Ovary (tissue), 9 donors: ENCODE results near the gene SLC7A9. TPM values are rescaled to one million over a fixed set of nuclear protein-coding genes. Genes with fewer than 3 reads are reported as not detected.
"Not testable (repeated sequence)": the region's sequence is repeated elsewhere in the genome, so short reads cannot be mapped to it uniquely, and the experiment has no call there.

Experiments
- DNase-seq, 5 donors: peaks; one replicate each; pipeline ENCODE4 v3.0.0-alpha.2; 2019 to 2020
- H3K27ac ChIP-seq, 2 donors: fragments of 200-600 bp; one replicate each; pipeline versions ENCODE4 v1.5.1 to v1.8.0; 2019 to 2022
- H3K27me3 ChIP-seq: fragments of 200-600 bp; one replicate; pipeline ENCODE4 v1.8.0; 2022
- H3K36me3 ChIP-seq: fragments of 200-600 bp; sonication (generic); one replicate; pipeline ENCODE4 v1.5.1; 2019
- H3K4me1 ChIP-seq: one replicate; pipeline ENCODE4 v1.8.1; 2013; ENCODE audit warnings: mild to moderate bottlenecking, moderate library complexity; ENCODE audit not compliant: insufficient read depth
- H3K4me3 ChIP-seq: fragments of 200-600 bp; sonication (generic); one replicate; pipeline ENCODE4 v1.5.1; 2017
- H3K9me3 ChIP-seq, 2 donors: fragments of 200-600 bp in 1 of 2; sonication (generic) in 1 of 2; one replicate each; pipeline versions ENCODE4 v1.5.1 to v1.8.1; 2013 to 2019; ENCODE audit warnings: mild to moderate bottlenecking in 1 of 2, moderate library complexity in 1 of 2
- EP300 ChIP-seq: sonication (generic); formaldehyde crosslinking; IDR thresholded peaks from one replicate; pipeline ENCODE4 v1.6.1; 2017; ENCODE audit warnings: antibody characterized with exemption
- POLR2A ChIP-seq: fragments of 450-650 bp; IDR thresholded peaks from one replicate; pipeline ENCODE4 v1.6.1; 2017; ENCODE audit warnings: antibody characterized with exemption, mild to moderate bottlenecking, moderate library complexity
- WGBS, 3 donors: extraction: QIAGEN DNeasy Blood & Tissue Kit in 1 of 3; methylation state at CpG; one replicate each; pipeline versions ENCODE4 v1.1.5 to v1.1.7; 2013 to 2017; 5-methylcytosine and 5-hydroxymethylcytosine counted together
- intact Hi-C, 4 donors: fragments of 100-400 bp; cut with DNase I; formaldehyde crosslinking; loops; one replicate each; pipeline versions ENCODE4 v1.11.0 to v1.15.1; 2022 to 2023
- polyA plus RNA-seq, 2 donors: library from polyadenylated mRNA; stranded (reverse); fragments of 200-250 nt in 1 of 2; fragments of 350-450 nt in 1 of 2; fragmentation: Illumina TruSeq in 1 of 2; extraction: RNeasy Lipid Tissue Mini Kit (QIAGEN cat#74804) in 1 of 2; gene quantifications; one replicate each; pipeline ENCODE4 v1.2.3, GENCODE V29; 2013 to 2014
- total RNA-seq, 7 donors: library from RNA; depleted of rRNA in 2 of 7; stranded (reverse); fragments of >200 nt in 2 of 7; fragmentation: NEBNext Ultra II Directional in 3 of 7; extraction: Animal tissue kit (Norgen Biotek cat#: 25700) in 3 of 7; gene quantifications; one replicate each; pipeline versions ENCODE4 v1.1.0 to v1.2.4, GENCODE V29; 2016 to 2023
- TF ChIP-seq, protein P1 (sequence below), 3 donors: fragments of 450-650 bp in 2 of 3; fragments of 200-600 bp in 1 of 3; IDR thresholded peaks; one replicate each; pipeline versions ENCODE4 v1.5.1 to v1.8.0; 2016 to 2022; ENCODE audit warnings: antibody characterized with exemption in 3 of 3, mild to moderate bottlenecking in 1 of 3
- donor health status: DM: no; HTN: no; CAD: no; lungs with moderate emphysema.
- donor health status: DM: no; HTN: no; CAD: no.
- donor health status: Bipolar disorder and iron deficiency.
- donor health status: DM: yes; HTN: yes; CAD: no.
- donor health status: DM: no; HTN: no; CAD: no.
- donor health status: DM: yes; HTN: yes; CAD: no.

Gene SLC7A9
- total and polyA plus RNA-seq, 9 donors = 0.23 to 0.95 (median 0.64) TPM

DNA sequence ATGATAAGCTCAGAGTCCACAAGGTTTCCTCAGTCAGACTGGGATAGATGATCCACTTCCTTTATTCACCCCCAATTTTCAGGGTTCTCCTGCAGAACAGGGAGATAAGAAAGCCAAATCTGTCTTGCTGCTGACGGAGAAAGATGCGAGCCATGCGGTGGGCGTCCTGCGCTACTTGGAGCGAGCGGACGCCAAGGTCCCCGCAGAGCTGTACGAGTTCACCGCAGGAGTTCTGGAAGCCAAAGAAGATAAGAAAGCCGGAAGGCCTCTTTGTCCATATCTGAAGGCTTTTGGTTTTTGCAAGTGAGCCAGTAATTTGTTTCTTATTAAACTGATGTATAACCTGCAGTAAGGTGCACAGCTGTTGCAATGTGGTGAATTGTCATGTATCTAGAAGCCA lies 66.7 kb downstream of the SLC7A9 start:
- 31 to 46% (median 38%) methylated on average over 12 of the region's 12 CpGs for WGBS, 3 donors
- H3K4me3 ChIP-seq = no peak overlapping the region
- no peaks in the 10 kb centered on the region for H3K9me3 ChIP-seq
- intact Hi-C loops = no loop called here
- no peaks in the 10 kb centered on the region for H3K36me3 ChIP-seq
- TF ChIP-seq POLR2A (no peak), EP300 (no peak)
- TF ChIP-seq, protein P1, sequence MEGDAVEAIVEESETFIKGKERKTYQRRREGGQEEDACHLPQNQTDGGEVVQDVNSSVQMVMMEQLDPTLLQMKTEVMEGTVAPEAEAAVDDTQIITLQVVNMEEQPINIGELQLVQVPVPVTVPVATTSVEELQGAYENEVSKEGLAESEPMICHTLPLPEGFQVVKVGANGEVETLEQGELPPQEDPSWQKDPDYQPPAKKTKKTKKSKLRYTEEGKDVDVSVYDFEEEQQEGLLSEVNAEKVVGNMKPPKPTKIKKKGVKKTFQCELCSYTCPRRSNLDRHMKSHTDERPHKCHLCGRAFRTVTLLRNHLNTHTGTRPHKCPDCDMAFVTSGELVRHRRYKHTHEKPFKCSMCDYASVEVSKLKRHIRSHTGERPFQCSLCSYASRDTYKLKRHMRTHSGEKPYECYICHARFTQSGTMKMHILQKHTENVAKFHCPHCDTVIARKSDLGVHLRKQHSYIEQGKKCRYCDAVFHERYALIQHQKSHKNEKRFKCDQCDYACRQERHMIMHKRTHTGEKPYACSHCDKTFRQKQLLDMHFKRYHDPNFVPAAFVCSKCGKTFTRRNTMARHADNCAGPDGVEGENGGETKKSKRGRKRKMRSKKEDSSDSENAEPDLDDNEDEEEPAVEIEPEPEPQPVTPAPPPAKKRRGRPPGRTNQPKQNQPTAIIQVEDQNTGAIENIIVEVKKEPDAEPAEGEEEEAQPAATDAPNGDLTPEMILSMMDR (IDR thresholded peaks at IDR 0.05) = no peak
- no peak for DNase-seq
- H3K27ac ChIP-seq = no peak overlapping the region
- no peaks in the 10 kb centered on the region for H3K27me3 ChIP-seq
- H3K4me1 ChIP-seq = no peaks in the 10 kb centered on the region

DNA sequence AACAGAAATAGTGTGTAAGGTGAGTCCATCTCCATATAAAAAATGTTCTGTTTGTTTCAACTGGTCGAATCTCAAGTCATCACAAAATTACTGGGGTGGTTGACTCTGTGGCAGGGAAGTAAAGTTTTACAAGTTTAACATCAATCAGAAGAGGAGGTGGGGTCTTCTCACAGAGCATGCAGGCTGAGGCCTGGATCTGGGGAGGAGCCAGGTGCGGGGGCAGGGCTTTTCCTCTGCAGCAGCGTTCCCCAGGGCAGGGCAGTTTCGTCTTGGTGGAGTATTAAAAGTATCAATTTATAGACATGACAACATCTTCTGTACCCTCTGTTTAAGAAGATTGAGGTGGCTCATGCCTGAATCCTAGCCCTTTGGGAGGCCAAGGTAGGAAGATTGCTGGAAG lies 68.8 kb downstream of the SLC7A9 start:
- no peak for TF ChIP-seq EP300
- TF ChIP-seq, protein P1 (IDR thresholded peaks at IDR 0.05) = no peak
- TF ChIP-seq POLR2A = no peak
- intact Hi-C loops = no loop called here
- Histone ChIP-seq H3K4me3 (no peak overlapping the region), H3K4me1 (no peaks in the 10 kb centered on the region), H3K27ac (no peak overlapping the region), H3K36me3 (no peaks in the 10 kb centered on the region), H3K9me3 (no peaks in the 10 kb centered on the region), H3K27me3 (no peaks in the 10 kb centered on the region)
- 19 to 34% (median 21%) methylated on average over 4 of the region's 4 CpGs for WGBS, 3 donors
- no peak for DNase-seq

DNA sequence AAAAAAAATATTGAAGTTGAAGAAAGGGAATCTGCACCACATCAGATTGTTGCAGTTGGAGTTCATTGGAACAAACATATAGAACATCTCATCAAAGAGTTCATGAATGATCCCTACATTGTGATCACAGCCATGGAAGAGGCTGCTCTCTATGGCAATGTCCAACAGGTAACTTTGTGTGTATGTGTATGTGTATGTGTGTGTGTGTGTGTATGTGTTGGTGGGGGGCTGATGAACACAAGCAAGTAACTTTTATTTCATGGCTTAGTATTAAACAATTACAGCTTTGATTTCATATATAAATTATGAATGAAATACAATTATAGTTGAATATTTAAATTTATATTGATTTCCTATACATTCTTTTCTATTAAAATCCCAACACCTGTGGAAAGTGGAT lies 69.4 kb downstream of the SLC7A9 start:
- H3K4me1 ChIP-seq = no peaks in the 10 kb centered on the region
- H3K27ac ChIP-seq = no peak overlapping the region
- H3K27me3 ChIP-seq = no peaks in the 10 kb centered on the region
- no peaks in the 10 kb centered on the region for H3K9me3 ChIP-seq
- DNase-seq = no peak
- intact Hi-C loops = no loop called here
- no peak overlapping the region for H3K4me3 ChIP-seq
- TF ChIP-seq POLR2A (no peak), EP300 (no peak)
- TF ChIP-seq, protein P1 (IDR thresholded peaks at IDR 0.05) = no peak
- no peaks in the 10 kb centered on the region for H3K36me3 ChIP-seq

DNA sequence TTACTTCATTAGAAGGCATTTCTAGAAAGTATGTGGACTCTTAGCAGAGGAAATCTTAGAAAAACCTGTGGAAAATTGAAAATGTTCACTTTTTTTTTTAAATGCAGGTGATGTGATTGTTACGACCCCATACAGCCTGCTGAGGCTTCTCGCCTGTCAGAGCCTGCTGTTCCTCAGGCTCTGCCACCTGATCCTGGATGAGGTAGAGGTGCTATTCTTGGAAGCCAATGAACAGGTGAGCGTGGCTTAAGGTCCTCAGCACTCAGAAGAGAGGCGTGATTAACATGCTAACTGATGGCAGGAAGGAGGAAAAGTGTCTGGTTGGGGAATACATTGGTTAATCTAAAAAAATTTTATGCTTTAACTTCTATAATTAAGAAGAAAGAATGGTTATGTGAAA lies 71.4 kb downstream of the SLC7A9 start:
- Histone ChIP-seq H3K36me3 (no peaks in the 10 kb centered on the region), H3K4me1 (no peaks in the 10 kb centered on the region), H3K9me3 (no peaks in the 10 kb centered on the region), H3K27ac (no peak overlapping the region), H3K27me3 (no peaks in the 10 kb centered on the region), H3K4me3 (no peak overlapping the region)
- TF ChIP-seq POLR2A = no peak
- TF ChIP-seq, protein P1 (IDR thresholded peaks at IDR 0.05) = no peak
- TF ChIP-seq EP300 = no peak
- WGBS, 3 donors = 69 to 77% (median 74%) methylated on average over 4 of the region's 4 CpGs
- intact Hi-C loops = no loop called here
- DNase-seq = no peak

DNA sequence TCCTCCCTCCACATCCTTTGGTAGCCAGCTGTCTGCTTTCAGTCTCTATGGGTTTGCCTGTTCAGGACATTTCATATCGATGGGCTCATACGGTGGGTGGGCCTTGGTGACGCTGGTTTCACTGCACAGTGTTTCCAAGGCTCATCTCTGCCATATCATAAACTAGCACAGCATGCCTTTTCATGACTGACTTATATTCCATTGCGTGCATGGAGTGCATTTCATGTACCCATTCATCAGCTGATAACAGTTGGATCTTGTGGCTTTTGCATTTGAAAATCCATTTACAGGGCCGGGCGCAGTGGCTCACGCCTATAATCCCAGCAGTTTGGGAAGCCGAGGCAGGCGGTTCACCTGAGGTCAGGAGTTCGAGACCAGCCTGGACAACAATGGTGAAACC lies 80.1 kb downstream of the SLC7A9 start:
- WGBS, 3 donors = 92 to 96% (median 94%) methylated on average over 10 of the region's 10 CpGs
- TF ChIP-seq EP300 = no peak
- TF ChIP-seq, protein P1 (IDR thresholded peaks at IDR 0.05) = no peak
- TF ChIP-seq POLR2A = no peak
- H3K4me3 ChIP-seq = no peak overlapping the region
- no peak for DNase-seq
- H3K27ac ChIP-seq = no peak overlapping the region
- no peaks in the 10 kb centered on the region for H3K4me1 ChIP-seq
- H3K9me3 ChIP-seq = no peaks in the 10 kb centered on the region
- intact Hi-C loops = no loop called here
- H3K36me3 ChIP-seq = no peaks in the 10 kb centered on the region
- no peaks in the 10 kb centered on the region for H3K27me3 ChIP-seq

DNA sequence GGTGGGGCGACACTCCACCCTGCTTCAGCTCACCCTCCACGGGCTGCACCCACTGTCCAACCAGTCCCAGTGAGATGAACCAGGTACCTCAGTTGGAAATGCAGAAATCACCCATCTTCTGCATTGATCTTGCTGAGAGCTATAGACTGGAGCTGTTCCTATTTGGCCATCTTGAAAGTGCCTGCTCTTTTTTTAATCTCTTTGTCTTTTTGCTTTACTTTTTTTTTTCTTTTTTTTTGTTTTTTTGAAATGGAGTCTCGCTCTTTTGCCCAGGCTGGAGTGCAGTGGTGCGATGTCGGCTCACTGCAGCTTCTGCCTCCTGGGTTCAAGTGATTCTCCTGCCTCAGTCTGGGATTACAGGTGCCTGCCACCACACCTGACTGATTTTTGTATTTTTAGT lies 81.7 kb downstream of the SLC7A9 start:
- intact Hi-C loops, H3K4me1 ChIP-seq, H3K4me3 ChIP-seq, H3K9me3 ChIP-seq, H3K27me3 ChIP-seq, DNase-seq, H3K27ac ChIP-seq, H3K36me3 ChIP-seq: not testable (repeated sequence)
- 92 to 95% (median 94%) methylated on average over 5 of the region's 5 CpGs for WGBS, 3 donors

DNA sequence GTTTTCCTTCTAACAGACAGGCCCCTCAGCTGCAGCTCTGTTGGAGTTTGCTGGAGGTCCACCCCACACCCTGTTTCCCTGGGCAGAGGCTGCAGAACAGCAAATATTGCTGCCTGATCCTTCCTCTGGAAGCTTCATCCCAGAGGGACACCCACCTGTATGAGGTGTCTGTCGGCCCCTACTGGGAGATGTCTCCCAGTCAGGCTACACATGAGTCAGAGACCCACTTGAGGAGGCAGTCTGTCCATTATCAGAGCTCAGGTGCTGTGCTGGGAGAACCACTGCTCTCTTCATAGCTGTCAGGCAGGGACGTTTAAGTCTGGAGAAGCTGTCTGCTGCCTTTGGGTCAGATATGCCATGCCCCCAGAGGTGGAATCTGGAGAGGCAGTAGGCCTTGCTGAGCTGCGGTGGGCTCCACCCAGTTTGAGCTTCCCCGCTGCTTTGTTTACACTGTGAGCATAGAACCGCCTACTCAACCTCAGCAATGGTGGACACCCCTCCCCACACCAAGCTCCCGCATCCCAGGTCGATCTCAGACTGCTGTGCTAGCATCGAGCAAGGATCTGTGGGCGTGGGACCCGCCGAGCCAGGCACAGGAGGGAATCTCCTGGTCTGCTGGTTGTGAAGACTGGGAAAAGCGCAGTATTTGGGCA lies 82.3 kb downstream of the SLC7A9 start:
- H3K27ac ChIP-seq, H3K27me3 ChIP-seq, H3K4me3 ChIP-seq, intact Hi-C loops, H3K36me3 ChIP-seq, H3K4me1 ChIP-seq, H3K9me3 ChIP-seq, DNase-seq: not testable (repeated sequence)
- WGBS, 3 donors = 54 to 67% (median 55%) methylated on average over 4 to 12 of the region's 12 CpGs
